Dedifferentiated amniotic fluid mesenchymal stem cell (primary cell): ENCODE data around the gene SORCS2.
A peak's percentile ranks its signal among the peaks of the same experiment; 100 is the strongest.

Source experiments
- DNase-seq: peaks from one replicate; pipeline ENCODE4 v3.0.0-alpha.2; 2016; ENCODE audit errors: extremely low spot score

SORCS2 gene

DNA sequence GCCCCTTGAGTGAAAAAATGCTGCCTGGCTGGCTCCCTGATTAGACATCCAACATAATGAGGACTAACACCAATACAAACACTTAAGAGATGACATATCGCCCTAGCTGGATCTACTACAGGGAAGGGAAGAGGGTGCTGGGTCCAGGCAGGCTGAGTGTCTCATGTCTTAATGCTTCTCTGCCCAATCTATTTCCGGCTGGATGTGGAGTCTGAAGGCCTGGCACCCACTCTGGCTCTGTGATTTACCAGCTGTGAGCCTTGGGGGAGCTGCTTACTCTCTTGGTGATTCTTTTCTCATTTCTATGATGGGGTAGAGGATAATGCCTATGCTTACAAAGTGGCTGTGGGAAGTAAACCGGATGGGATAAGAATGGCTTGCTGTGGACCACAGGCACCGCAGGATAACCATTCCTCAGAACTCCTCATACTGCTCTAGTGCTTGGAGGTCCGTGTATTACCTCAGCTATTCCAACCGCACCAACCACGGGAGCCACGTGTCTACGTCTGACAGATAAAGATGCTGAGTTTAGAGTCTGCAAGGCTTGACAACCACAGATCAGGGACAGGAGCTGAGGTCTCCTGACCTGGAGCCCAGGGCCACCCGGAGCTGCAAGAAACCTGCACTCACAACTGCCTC is 585.7 kb downstream of the SORCS2 start:
- no peak for DNase-seq

GRCh38 chr4:7778510-7779431 is 586.4 kb downstream of the SORCS2 start:
- DNase-seq = no peak

DNA sequence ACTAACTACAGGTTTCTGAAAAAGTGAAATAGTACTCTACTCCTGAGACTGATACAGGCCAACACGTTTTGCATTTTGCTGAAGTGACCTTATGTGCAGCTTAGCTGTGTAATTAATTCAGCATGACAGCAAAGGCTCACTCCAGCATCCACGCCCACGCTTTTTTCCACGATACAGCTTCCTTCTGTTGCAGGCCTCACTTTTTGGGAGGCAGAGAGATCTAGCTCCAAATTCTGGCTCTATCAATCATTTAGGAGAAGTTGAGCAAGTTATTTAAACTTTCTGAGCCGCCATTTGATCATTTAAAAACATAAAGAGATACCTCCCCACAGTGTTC is 587.1 kb downstream of the SORCS2 start:
- peak; percentile 28 for DNase-seq

DNA sequence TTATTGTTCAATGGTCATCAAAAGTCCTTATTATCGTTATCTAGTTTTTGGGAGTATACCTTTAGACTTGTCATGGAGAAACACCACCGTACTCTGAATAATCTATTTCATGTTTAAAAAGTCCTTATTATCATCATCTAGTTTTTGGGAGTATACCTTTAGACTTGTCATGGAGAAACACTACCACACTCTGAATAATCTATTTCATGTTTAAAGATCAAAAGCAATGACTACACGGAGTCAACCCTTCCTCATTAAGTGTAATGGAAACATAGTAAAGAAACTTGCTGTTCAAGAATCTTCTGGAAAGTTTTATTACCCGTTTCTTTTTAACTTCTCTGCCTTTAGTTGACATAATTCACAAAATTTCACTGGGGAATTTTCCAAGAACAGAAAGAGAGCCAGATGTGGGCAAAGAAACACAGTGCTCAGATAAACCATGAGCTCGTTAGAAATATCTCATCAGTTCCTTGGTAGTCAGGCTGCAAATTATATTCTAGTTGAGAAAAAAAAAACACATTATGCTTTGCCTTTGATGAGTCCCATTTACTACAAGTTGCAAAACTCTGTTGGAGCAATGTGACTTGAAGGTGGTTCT is 588.5 kb downstream of the SORCS2 start:
- no peak for DNase-seq

GRCh38 chr4:7781366-7781765 is 589.0 kb downstream of the SORCS2 start:
- no peak for DNase-seq

GRCh38 chr4:7781993-7782392 is 589.7 kb downstream of the SORCS2 start:
- DNase-seq = no peak

- no peak for DNase-seq
Measured at GRCh38 chr4:7782783-7783182, 590.4 kb downstream of the SORCS2 start.

GRCh38 chr4:7783541-7783940 is 591.2 kb downstream of the SORCS2 start:
- DNase-seq = no peak

DNA sequence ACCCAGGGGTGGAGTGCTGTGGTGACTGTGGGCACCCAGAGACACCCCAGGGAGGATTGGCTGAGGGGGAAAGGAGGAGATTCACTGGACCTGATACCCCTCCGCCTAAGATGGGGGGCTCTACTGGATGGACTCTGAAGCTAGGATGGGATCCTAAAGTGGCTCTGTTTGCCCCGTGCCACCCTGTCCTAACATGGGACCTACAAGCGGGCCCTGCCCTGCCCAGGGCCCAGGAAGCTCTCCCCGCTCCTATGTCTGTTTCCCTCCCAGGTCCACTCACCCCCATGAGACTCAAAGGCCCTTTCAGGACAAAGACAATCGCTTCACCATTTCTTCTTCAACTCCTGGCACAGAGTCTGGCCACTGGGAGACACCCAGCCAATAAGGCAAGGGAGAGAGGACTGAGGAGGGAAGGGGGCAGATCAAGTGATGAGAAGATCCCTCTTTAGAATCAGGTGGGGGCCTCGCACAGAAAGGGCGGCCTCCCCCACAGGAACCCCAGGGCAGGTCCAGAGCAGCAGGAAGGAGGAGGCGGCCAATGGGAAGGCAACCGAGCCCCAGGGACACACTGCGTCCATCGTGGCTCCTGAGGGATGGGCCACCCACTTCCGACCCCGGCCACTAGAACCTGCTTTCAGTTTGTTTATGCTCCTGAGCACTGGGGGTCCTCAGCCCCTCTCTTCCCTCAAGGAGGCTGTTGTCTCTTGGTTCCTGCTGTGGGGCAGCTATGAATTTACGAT is 592.0 kb downstream of the SORCS2 start:
- DNase-seq = no peak

GRCh38 chr4:7785017-7785416 is 592.7 kb downstream of the SORCS2 start:
- no peak for DNase-seq

GRCh38 chr4:7786040-7786439 is 593.7 kb downstream of the SORCS2 start:
- no peak for DNase-seq

GRCh38 chr4:7786517-7786916 is 594.2 kb downstream of the SORCS2 start:
- no peak for DNase-seq

DNA sequence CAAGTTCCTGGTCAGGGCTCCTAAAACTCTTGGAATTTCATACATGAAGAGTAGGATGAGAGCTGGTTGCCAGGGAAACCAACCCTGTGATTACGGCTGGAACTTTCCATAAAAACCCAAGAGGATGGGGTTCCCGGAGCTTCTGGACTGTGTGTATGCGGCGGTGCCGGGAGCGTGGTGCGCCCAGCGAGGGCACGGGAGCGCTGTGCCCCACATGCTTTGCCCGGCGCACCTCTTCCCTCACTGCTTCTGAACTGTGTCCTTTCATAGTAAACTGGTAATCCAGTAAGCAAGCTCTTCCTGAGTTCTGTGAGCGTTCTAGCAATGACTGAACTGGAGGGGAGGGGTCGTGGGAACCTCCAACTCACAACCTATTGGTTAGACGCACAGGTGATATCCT is 594.7 kb downstream of the SORCS2 start:
- DNase-seq = no peak

- no peak for DNase-seq
Measured at GRCh38 chr4:7787681-7788141, 595.4 kb downstream of the SORCS2 start.

GRCh38 chr4:7788193-7788592 is 595.9 kb downstream of the SORCS2 start:
- no peak for DNase-seq

- DNase-seq = no peak
Measured at GRCh38 chr4:7788694-7789425, 596.5 kb downstream of the SORCS2 start.

- no peak for DNase-seq
Measured at GRCh38 chr4:7790023-7790422, 597.7 kb downstream of the SORCS2 start.

DNA sequence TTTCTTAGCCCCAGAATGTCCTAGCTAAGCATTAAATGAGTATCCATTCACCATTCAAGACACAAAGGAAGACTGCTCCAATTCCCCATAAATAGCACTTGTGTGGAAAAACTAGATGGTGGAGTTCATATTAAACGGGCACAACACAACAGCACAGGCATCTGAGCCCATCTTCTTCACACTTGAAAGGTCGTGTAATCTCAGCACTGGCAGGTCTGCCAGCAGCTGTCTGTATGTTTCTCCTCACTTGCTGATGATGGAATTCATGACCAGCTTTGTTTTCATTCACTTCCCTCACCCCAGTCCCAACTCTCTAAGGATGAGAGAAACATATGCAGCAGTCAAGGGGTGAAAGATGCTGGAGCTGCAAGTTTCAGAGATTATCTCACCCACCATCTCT is 598.7 kb downstream of the SORCS2 start:
- no peak for DNase-seq
